Epithelial cell of prostate (primary cell): ENCODE results near the gene CITED1.
"Not testable (repeated sequence)": the region's sequence is repeated elsewhere in the genome, so short reads cannot be mapped to it uniquely, and the experiment has no call there.

ENCODE experiments used
- DNase-seq: peaks from one replicate; pipeline ENCODE4 v3.0.0-alpha.2; 2011; ENCODE audit warnings: low read depth, low spot score
- H3K27ac ChIP-seq: fragments of 450-650 bp; 2 replicates; pipeline ENCODE4 v1.5.1; 2017; ENCODE audit warnings: mild to moderate bottlenecking

Gene CITED1, protein sequence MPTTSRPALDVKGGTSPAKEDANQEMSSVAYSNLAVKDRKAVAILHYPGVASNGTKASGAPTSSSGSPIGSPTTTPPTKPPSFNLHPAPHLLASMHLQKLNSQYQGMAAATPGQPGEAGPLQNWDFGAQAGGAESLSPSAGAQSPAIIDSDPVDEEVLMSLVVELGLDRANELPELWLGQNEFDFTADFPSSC

DNA sequence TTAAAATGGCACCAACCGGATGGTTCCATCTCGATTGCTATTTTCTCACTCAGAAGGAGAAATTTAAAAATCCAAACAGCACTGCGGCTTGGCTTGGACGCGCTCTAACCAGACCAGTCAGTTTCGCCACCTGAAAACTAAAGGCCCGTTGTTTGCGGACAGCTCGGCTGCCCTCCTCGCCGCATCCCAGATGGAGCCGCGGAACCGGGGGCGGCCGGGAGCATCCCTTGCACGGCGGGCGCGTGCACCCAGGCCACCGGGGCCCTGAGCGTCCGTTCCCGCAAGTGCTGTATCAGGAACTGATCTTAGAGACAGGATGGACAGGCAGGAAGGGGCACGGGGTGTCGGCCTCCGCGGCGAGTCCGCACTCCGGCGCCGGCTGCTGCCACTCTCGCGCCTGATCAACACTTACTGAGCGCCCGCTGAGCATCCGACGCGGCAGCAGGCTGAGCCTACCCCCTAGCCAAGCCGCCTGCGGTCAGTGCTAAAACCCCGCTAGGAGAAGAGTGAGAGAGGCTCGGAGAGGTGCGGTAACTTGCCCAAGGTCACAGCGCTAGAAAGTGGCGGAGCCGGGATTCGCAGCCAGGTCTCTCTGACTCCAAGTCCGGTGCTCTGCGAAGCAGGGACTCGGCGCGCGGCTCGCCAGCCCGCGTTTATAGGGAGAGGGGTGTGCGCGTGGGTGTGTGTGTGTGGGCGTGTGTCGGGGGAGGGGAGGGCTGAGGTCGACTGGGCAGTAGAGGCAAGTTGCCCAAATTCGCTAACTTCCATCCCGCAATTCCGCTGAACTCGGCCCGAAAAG lies at the start of gene CITED1:
Gene CITED1, minus strand, starts transcription at position 629 of the 799 bp plus-strand sequence. CDS start 3,045 bp downstream, outside the sequence.
- no peak within 1 kb of the TSS for H3K27ac ChIP-seq
- DNase-seq: no peak

DNA sequence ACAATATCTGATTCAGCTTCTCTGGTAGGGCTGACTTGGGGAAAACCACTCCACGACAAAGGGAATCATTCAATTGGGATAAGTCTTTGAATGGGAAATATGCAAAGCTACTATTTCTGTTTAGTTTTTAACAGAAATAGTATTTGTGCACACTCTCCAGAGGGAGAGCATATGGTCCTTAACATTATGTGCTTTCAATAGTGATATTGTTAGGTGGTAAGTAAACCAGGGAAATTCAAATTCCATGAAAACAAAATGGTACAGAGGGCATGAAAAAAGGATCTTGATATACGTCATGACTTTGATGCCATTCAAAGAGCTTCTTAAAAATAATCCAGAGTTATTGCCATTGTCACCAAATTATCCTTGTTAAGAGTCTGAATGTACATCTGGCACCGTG lies 47.1 kb upstream of the CITED1 start:
- DNase-seq: no peak
- H3K27ac ChIP-seq: no peak overlapping the region

DNA sequence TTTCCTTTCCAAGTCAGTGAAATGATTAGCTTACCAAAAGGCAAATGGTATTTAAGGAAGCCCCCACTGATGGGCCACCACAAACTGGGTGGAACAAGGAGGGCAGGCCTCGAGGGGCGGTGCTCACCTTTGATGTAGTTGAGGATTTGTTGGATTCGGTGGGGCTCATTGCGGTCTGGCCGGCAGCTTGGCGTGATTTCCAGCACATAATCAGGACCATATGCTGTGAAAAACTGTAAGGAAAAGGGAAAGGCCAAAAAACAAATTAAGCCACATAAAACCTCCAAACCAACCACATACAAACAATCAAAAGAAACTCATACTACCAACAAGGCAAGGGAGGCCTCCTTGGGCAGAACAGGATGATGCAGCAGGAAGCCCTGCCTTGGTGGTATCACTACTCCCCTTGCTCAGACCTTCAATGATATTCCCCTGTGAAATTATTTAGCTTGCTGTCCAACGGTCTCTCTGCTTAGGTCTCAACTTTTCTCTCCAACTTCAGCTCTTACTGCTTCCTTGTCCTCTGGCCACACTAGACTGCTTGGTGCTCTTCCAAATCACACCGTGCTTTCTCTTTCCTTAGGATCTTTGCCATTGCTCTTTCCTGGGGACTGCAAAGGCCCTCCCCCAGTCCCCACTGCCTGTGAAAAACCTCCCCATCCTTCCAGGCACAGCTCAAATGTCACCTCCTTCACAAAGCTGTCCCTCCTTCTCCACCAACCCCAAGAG lies 46.1 kb upstream of the CITED1 start:
- no peak overlapping the region for H3K27ac ChIP-seq
- no peak for DNase-seq

DNA sequence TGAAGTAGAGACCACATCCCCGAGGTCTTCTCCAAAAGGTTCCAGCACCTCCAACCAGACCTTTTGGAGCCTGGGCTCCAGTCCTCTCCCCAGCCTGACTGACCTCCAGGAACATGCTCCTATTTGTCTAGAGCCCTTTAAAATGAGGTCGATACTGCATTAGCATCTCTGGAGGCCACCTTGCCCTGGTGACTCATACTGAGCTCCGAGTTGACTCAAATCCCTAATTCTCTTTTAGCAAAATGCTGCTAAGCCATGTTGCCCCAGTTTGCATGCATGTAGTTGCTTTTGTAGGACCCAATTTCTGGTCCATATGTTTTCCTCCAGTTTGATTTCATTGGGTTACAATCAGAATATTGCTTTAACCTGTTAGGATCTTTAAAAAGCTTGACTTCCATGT lies 43.5 kb upstream of the CITED1 start:
- DNase-seq: no peak
- no peak overlapping the region for H3K27ac ChIP-seq

DNA sequence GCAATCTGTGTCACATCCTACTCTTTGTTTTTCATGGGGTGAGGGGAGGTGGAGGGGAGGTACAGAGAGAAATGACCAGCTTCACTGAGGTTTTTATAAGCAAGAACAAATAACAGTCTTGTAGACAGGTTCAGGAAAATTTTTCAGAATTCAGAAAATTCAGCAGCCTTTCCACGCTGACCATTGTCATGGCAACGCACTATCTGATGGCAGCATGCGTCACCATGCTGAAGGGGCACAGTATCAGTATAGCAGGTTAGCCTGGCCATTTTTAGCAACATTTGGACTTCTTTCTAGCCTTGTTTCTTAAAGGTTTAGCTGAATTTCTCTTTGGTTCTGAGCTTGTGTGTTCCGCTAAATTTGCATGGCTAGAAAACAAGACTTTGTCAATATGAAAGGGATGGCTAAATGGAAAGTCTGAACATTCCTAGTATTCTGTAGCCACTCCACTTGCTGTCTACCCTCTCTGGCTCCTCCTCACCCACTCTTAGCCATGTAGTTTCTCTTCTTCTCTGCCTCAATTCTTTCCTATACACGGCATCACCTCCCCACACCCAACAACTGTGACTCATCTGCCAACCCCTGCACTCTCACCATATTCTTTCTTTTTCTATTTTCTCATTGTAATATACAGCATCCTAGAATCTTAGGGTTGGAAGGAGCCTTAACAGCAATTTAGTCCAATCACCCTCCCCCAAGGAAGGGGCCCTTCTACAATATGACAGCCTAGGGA lies 42.7 kb upstream of the CITED1 start:
- no peak for DNase-seq
- no peak overlapping the region for H3K27ac ChIP-seq

DNA sequence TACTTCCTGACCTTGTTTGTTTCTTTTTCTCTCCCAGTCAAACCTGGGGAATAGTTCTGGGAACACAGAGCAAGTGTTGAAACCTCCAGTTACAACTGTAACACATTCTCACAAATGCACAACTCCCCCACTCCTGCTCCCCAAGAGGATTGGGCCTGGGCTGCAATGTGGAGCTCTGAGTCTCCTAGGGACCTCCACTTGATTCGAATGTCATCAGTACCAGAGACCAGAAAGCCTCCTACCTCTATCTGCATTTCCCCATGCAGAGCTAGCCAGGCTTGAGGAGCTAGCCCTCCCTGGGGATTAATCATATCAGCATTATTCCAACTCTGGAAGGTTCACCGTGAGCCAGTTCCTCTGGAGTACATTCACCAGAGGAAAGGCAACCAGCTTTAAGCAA lies 41.7 kb upstream of the CITED1 start:
- H3K27ac ChIP-seq: no peak overlapping the region
- no peak for DNase-seq

DNA sequence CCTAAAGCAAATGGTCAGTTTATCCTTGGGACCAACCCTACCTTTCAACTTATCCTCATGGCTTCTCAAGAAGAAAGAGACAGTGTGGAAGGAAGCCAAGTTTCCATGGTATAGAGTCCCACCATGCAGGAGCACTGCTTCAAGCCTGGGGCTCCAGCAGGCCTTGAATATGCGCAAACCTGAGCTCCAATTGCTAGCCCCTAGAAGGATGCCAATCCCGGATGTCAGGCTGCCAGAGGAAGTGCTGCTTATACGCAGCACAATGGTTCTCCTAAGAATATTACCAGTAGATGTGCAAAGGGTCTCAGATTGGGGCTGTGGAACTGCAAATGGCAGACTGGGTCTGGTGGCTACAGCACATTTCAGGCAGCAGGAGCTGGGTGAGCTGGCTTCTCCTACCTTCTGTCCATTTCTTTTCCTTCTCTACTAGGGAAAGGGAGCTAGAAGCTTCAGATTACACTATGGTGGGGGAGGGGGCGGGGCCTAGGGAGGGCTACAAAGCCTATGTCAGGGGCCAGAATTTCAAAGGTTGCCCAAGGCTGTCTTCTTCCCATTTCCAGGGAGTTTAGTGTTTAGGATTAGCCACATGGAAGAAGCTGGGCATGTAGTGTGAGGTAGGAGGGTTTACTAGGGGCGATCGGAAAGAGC lies 40.7 kb upstream of the CITED1 start:
- H3K27ac ChIP-seq: no peak overlapping the region
- DNase-seq: no peak

DNA sequence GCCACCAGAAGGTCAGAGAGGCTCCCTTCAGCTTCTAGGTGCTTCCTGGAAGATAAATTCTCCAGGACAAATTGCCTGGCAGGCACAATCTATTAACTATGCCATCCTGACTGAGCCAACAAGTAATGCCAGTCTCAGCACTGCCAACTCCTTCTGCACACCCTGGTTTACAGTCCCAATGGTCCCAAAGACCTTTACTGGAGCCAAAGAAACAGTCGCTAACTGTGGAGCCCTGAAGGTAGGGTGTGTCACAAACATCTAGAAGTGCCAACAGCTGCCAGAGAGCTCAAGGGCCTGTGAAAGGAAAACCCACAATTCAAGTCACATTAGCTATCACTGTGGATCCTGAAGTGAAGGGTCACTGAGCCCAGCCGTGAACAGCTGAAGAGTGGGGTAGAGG lies 34.9 kb upstream of the CITED1 start:
- DNase-seq: no peak
- no peak overlapping the region for H3K27ac ChIP-seq

DNA sequence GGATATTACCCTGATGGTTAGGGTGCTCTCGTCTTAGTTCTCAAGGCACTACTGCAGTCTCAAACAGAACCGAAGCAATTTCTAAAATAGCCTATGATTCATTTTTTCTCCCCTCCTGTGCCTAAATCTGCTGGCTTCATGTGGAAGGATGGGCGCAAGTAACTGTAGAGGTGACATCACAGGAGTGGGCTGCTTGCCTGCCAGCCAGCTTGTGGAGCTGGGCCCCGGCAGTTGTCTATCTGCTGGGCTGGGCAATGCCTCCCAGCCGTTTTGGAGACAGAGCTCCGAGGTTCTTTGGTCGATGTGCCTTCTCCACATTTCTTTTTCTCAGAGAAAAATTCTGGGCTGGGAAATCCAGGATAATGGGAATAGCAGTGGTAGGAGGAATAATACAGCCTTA lies 34.3 kb upstream of the CITED1 start:
- no peak overlapping the region for H3K27ac ChIP-seq
- DNase-seq: no peak

DNA sequence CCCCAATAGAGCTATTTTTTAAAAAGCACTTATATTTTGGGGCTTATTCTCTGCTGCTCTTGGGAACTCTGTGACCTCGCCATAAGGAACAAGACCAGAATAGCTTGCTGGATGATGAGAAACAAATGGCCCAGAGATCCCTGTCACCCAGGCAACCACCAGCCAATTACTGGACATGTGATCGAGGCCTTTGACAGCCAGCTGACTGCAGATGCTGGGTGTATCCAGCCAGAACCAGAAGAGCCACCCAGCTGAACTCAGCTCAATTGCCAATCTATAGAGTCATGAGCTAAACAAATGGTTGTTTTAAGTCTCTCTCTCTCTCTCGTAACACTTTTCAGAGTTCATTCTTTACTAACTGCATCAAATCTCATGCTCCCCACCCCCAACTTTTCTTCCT lies 24.4 kb upstream of the CITED1 start:
- no peak overlapping the region for H3K27ac ChIP-seq
- DNase-seq: no peak

DNA sequence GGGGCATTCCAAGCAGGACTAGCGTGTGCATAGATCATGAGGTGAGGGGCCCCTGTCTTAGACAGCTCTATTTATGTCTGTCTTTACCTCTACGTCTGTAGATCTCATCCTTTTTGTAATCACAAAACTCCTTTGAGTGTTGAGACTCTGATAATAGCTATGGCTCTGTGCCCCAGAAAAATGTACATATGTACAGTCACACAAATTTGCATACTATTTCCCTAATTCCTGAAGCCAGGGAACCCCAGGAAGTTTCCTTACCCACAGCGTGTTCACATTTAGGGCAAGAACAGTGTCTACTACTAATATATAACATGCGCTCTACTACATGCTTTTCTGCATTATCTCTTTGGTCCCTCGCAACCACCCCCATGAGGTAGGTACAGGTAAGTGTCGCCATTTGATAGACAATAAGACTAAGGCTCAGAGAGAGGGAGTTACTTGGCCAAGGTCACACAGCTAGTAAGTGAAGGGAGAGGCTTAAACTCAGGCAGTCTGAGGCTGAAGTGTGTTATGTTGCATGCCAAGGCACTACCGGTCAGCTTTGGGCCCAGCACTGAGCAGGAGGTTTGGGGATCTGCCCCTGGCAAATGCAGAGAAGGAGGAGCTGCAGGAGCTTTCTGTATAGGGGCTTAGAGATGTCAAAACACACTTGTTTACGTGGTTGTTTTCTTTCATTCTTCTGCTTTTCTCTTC lies 21.0 kb upstream of the CITED1 start:
- no peak overlapping the region for H3K27ac ChIP-seq
- DNase-seq: no peak

DNA sequence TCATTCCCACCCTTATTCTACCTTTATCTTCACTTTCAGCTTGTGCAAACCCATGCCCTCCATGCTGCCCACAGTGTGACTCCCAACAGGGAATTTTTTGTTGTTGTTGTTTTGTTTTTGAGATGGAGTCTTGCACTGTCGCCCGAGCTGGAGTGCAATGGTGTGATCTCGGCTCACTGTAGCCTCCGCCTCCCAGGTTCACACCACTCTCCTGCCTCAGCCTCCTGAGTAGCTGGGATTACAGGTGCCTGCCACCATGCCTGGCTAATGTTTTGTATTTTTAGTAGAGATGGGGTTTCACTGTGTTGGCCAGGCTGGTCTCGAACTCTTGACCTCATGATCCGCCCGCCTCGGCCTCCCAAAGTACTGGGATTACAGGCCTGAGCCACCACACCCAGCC lies 13.9 kb upstream of the CITED1 start:
- not testable (repeated sequence) for DNase-seq, H3K27ac ChIP-seq

DNA sequence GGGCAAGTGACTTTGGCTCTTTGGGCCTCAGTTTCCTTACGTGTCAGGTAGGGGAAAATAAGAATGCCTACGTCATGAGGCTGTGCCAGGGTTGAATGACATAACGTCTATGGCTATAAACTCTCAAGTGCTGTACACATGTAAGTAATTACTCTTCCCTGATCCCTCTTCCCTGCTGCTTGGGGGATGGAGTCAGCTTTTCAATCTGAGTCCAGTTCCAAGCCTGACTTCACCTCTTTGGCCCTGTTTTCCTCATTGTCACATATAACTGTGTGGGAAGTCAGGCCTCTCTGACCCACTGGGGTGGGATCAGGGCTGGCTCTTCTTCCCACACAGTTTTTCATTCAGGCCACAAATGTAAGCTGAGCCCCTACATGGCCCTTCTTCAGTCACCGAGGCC lies 11.4 kb upstream of the CITED1 start:
- DNase-seq: no peak
- no peak overlapping the region for H3K27ac ChIP-seq

DNA sequence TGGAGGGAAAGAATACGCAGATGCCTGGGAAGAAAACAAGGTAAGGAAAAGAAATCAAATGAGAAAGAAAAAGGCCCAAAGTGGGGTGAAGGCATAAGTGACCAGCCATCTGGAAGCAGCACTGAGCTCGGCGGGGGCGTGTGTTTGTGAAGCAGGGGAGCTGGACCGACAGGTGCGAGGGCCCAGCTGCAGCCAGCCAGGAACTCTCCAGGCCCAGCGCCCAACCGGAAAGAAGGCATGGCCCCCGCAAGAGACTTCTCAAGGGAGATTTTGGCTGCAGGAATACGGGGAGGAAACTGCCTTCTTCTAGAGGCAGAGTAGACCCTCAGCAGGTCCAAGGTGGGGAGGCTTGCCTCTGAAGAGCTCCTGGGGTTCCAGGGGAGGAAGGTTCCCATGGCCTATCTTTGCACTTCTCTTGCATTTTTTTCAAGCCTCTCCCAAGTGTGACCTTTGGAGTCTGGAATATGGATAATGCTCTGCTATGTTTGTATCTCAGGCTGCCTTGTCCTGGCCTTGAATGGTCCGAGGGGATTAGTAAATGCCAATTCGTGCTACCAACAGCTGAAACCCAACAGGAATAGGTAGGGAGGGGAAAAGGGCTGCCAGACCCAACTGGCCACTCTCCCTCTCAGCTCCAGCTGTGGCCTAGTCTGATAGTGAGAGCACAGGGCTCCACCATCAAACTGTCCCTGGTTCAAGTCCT lies 10.8 kb upstream of the CITED1 start:
- DNase-seq: no peak

DNA sequence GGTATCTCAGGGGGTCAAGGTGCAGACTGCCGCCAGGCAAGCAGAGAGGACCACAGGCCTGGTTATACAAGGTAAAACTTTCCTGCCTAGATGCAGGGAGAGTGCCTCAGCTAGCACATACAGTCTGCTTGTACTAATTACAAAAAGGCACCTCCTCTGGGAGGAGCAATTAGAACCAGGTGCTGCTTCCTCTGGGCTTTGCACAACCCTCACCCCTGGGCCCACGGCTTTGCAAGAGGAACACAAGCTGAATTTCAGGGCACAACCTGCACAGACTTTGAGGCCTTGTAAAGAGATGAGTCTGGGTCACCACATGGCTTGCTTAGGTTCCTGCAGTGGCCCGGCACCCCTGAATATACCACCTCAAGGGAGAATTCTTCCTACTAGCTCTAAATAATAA lies 9.2 kb upstream of the CITED1 start:
- no peak for DNase-seq
- no peak overlapping the region for H3K27ac ChIP-seq

More for the DNA sequence above, 10.8 kb upstream of the CITED1 start:
- H3K27ac ChIP-seq: no peak overlapping the region

DNA sequence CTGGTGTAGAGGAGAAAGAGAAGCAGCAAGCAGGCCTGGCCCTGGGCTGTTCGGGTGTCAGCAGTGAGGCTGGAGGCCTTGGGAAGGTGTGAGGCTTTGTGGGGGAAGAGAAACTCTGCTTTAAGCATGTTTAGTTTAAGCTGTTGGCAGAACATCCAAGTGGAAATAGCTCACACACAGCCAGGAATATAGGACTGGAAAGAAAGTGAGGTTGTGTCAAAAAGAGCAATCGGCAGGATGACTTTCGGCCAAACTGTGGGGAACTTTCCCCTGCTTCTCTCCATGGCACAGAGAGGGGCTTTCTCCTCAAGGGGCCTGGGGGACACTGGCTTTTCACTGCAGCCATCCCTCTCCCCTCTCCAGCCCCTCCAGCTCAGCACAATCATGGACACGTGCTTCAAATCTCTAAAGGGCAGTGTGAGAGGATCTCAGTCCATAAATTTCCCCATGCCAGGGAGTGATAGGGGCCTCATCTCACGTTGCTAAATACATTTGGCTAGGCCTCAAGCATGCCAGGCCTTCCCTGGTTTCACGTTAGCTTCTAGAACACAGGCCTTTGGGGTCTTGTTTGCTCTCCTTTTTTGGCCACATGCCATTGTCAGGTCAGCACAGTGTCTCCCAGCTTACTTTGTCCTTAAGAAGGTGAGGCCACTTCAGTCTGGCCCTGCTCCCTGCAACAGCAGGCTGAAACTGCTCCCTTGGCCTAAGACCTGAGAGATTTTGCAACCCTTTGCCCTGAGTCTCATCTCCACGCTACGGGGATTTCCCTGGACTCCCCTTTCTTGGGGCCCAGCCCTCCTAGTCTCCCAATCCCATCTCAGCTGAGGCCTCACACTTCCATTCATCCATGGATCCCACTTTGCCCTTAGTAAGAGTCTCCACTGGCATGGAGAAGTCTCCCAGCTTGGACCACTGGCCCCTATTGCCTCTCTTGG lies 8.3 kb upstream of the CITED1 start:
- no peak for DNase-seq
- no peak overlapping the region for H3K27ac ChIP-seq

DNA sequence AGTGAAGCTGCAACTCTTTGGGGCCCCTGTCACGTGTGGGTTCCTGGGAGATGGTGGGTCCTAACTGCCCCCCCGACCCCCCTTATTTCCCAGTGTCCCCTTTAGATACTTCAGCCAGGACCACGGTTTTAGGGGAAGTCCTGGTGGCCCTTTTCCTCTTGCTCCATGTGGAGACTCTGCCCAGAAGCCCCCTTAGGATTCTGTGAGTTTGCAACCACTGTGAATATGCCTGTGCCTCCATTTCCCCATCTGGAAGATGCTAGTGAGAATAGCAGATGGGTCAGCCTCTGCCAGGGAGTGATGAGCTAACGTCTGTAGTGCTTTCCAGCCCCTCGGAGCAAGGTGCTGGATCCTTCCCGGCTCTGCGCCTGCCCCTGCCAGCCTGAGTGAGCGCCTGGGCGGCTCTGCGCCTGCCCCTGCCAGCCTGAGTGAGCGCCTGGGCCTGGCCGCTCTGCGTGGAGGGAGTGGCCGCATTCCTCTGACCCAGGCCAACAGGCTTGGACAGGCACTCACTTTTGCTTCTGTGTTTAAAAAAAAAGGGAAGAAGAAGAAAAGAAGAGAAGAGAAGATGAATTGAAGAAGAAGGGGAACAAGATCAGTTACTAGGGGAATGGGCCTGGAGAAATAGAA lies 6.7 kb upstream of the CITED1 start:
- H3K27ac ChIP-seq: no peak overlapping the region
- DNase-seq: no peak
